Fibroblast of lung (primary cell): ENCODE results near the gene DAB1. TPM values are rescaled to one million over a fixed set of nuclear protein-coding genes. Genes with fewer than 3 reads are reported as not detected.

Experiments used
- DNase-seq, 2 donors: peaks; one replicate each; pipeline versions ENCODE4 v3.0.0 to v3.0.0-alpha.2; 2010; ENCODE audit warnings: low read depth in 2 of 2
- H2AFZ ChIP-seq: 2 replicates; pipeline ENCODE4 v1.5.1; 2012; ENCODE audit warnings: low read length, control low read depth, inconsistent platforms
- H3K27ac ChIP-seq: 2 replicates; pipeline ENCODE4 v1.5.1; 2011; ENCODE audit warnings: low read length, control low read depth; ENCODE audit not compliant: insufficient read depth
- H3K27me3 ChIP-seq: 2 replicates; pipeline ENCODE4 v1.5.1; 2011; ENCODE audit warnings: mild to moderate bottlenecking, low read length; ENCODE audit not compliant: control insufficient read depth, insufficient read depth
- H3K36me3 ChIP-seq: 2 replicates; pipeline ENCODE4 v1.5.1; 2011; ENCODE audit warnings: low read length; ENCODE audit not compliant: control insufficient read depth, insufficient read depth
- H3K4me1 ChIP-seq: 2 replicates; pipeline ENCODE4 v1.5.1; 2011; ENCODE audit warnings: low read length; ENCODE audit not compliant: control insufficient read depth, insufficient read depth; ENCODE audit errors: extremely low read depth
- H3K4me2 ChIP-seq: 2 replicates; pipeline ENCODE4 v1.5.1; 2011; ENCODE audit warnings: low read length, control low read depth; ENCODE audit not compliant: insufficient read depth; ENCODE audit errors: extremely low read depth
- H3K4me3 ChIP-seq, 4 experiments: fragments of 200-600 bp in 1 of 4; sonication (generic) in 1 of 4; replicated peaks in 1 of 4; 2 replicates each; pipeline ENCODE4 v1.5.1; 2011 to 2016; ENCODE audit warnings: low read length in 4 of 4, low read depth in 3 of 4, mild to moderate bottlenecking in 3 of 4, control low read depth in 2 of 4, inconsistent platforms in 1 of 4, mixed read lengths in 1 of 4; ENCODE audit not compliant: insufficient read depth in 1 of 4; ENCODE audit errors: control extremely low read depth in 1 of 4
- H3K79me2 ChIP-seq: 2 replicates; pipeline ENCODE4 v1.5.1; 2012; ENCODE audit warnings: mild to moderate bottlenecking, low read length, inconsistent platforms; ENCODE audit not compliant: control insufficient read depth, insufficient read depth
- H3K9ac ChIP-seq: 2 replicates; pipeline ENCODE4 v1.5.1; 2011; ENCODE audit warnings: mild to moderate bottlenecking, low read length, control low read depth; ENCODE audit not compliant: insufficient read depth
- H3K9me3 ChIP-seq: 2 replicates; pipeline ENCODE4 v1.5.1; 2012; ENCODE audit warnings: low read depth, low read length; ENCODE audit not compliant: control insufficient read depth, insufficient read depth
- H4K20me1 ChIP-seq: 2 replicates; pipeline ENCODE4 v1.5.1; 2011; ENCODE audit warnings: low read length; ENCODE audit not compliant: control insufficient read depth, insufficient read depth; ENCODE audit errors: extremely low read depth
- CTCF ChIP-seq, 2 donors: IDR thresholded peaks in 1 of 2; conservative IDR thresholded peaks in 1 of 2; 1 replicate in 1 of 2; 2 replicates in 1 of 2; pipeline ENCODE4 v1.5.1; 2011 to 2012; ENCODE audit warnings: low read length in 2 of 2, control low read depth in 1 of 2, inconsistent platforms in 1 of 2, low read depth in 1 of 2, mild to moderate bottlenecking in 1 of 2
- EZH2 ChIP-seq: IDR thresholded peaks from 2 replicates; pipeline ENCODE4 v1.5.1; 2012; ENCODE audit warnings: low read length, control low read depth, mild to moderate bottlenecking; ENCODE audit errors: missing control alignments
- polyA plus RNA-seq, 2 donors: library from polyadenylated mRNA; depleted of rRNA in 1 of 2; stranded (reverse) in 1 of 2; unstranded in 1 of 2; fragments of >200 nt; gene quantifications; 2 replicates each; pipeline ENCODE4 v1.2.1, GENCODE V29; 2011 to 2012; ENCODE audit warnings: missing spikeins in 1 of 2
- total RNA-seq: library from RNA; depleted of rRNA; stranded (reverse); fragments of >200 nt; gene quantifications from 2 replicates; pipeline ENCODE4 v1.2.1, GENCODE V29; 2014

DAB1 gene
- total and polyA plus RNA-seq, 2 donors (not counting 1 experiment from before 2014, with no cell fraction given): 0.17 to 2.0 TPM

DNA sequence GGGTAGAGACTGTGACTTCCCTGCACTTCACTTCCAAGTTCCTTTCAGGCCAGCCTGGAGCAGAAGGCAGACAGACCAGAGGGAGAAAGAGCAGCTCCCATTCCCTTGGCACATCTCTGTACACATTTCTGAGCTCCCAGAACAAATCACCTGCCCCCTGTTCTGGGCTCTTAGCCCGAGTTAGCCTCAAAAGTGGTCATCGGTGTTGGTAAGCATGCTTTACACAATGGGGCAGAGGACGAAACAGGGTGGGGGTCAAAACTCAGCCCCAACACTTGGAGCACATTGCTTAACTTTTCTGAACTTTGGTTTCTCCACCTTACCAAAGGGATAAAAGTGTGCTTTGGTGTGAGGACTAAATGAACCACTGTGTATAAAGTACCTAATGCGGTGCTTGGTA is 98.7 kb downstream of the DAB1 start:
- Histone ChIP-seq H3K27me3 (no peaks in the 10 kb centered on the region), H3K9me3 (no peaks in the 10 kb centered on the region), H3K4me2 (no peak overlapping the region), H3K79me2 (no peaks in the 10 kb centered on the region), H2AFZ (no peak overlapping the region), H3K4me1 (no peaks in the 10 kb centered on the region), H3K27ac (no peak overlapping the region), H4K20me1 (no peaks in the 10 kb centered on the region), H3K9ac (no peak overlapping the region), H3K36me3 (no peaks in the 10 kb centered on the region), H3K4me3 (no peak overlapping the region)
- DNase-seq: no peak
- TF ChIP-seq CTCF (conservative IDR thresholded peaks at IDR 0.05 in 1 of 2, IDR thresholded peaks at IDR 0.05 in 1 of 2; ENCODE audit: low read depth in 1 of 2, low read length in 2 of 2) (no peak), EZH2 (no peak)

GRCh38 chr1:57324388-57324787 is 99.5 kb downstream of the DAB1 start:
- no peak overlapping the region for H3K4me2 ChIP-seq
- no peak overlapping the region for H3K9ac ChIP-seq
- no peak overlapping the region for H2AFZ ChIP-seq
- H3K27ac ChIP-seq: no peak overlapping the region
- no peaks in the 10 kb centered on the region for H3K36me3 ChIP-seq
- H3K27me3 ChIP-seq: no peaks in the 10 kb centered on the region
- no peak for DNase-seq
- TF ChIP-seq EZH2 (no peak), CTCF (conservative IDR thresholded peaks at IDR 0.05 in 1 of 2, IDR thresholded peaks at IDR 0.05 in 1 of 2; ENCODE audit: low read depth in 1 of 2, low read length in 2 of 2) (no peak)
- H3K79me2 ChIP-seq: no peaks in the 10 kb centered on the region
- no peaks in the 10 kb centered on the region for H3K9me3 ChIP-seq
- no peaks in the 10 kb centered on the region for H3K4me1 ChIP-seq
- H3K4me3 ChIP-seq: no peak overlapping the region
- H4K20me1 ChIP-seq: no peaks in the 10 kb centered on the region

- no peak overlapping the region for H3K27ac ChIP-seq
- H3K4me2 ChIP-seq: no peak overlapping the region
- no peaks in the 10 kb centered on the region for H4K20me1 ChIP-seq
- DNase-seq: no peak
- H3K9ac ChIP-seq: no peak overlapping the region
- no peak overlapping the region for H3K4me3 ChIP-seq
- H3K27me3 ChIP-seq: no peaks in the 10 kb centered on the region
- no peaks in the 10 kb centered on the region for H3K36me3 ChIP-seq
- no peaks in the 10 kb centered on the region for H3K79me2 ChIP-seq
- H3K4me1 ChIP-seq: no peaks in the 10 kb centered on the region
- H2AFZ ChIP-seq: no peak overlapping the region
- TF ChIP-seq EZH2 (no peak), CTCF (conservative IDR thresholded peaks at IDR 0.05 in 1 of 2, IDR thresholded peaks at IDR 0.05 in 1 of 2; ENCODE audit: low read depth in 1 of 2, low read length in 2 of 2) (no peak)
- H3K9me3 ChIP-seq: no peaks in the 10 kb centered on the region
These were observed 102.1 kb downstream of the DAB1 start for GRCh38 chr1:57321776-57322175.
